ENCODE data around the gene ABCA8. TPM values are rescaled to one million over a fixed set of nuclear protein-coding genes. Genes with fewer than 3 reads are reported as not detected.

The ABCA8 gene
- total RNA-seq, 1 experiment from 2014 or later = 0.15 TPM

GRCh38 chr17:68853439-68853838 is 101.8 kb downstream of the ABCA8 start:
- TF ChIP-seq FOXP4 (CRISPR knock-in tag; IDR thresholded peaks at IDR 0.05) = no peak
- no peak for TF ChIP-seq NFATC4 (CRISPR knock-in tag; IDR thresholded peaks at IDR 0.05)
- TF ChIP-seq EMX1 (CRISPR knock-in tag; IDR thresholded peaks at IDR 0.05) = no peak
- no peak for TF ChIP-seq ETV6 (CRISPR knock-in tag; IDR thresholded peaks at IDR 0.05)
- no peak for TF ChIP-seq HMGXB4 (CRISPR knock-in tag; IDR thresholded peaks at IDR 0.05)
- no peak for TF ChIP-seq E2F1 (CRISPR knock-in tag; IDR thresholded peaks at IDR 0.05)
- TF ChIP-seq GTF2I (CRISPR knock-in tag; conservative IDR thresholded peaks at IDR 0.05) = no peak
- TF ChIP-seq NR2C2 (CRISPR knock-in tag; IDR thresholded peaks at IDR 0.05) = no peak
- TF ChIP-seq AFF4 (CRISPR knock-in tag; IDR thresholded peaks at IDR 0.05; ENCODE audit: borderline replicate concordance) = no peak
- TF ChIP-seq ZNF121 (CRISPR knock-in tag; IDR thresholded peaks at IDR 0.05) = no peak
- no peak for TF ChIP-seq OVOL2 (CRISPR knock-in tag; IDR thresholded peaks at IDR 0.05; ENCODE audit: borderline replicate concordance)
- H3K27ac Mint-ChIP-seq = no peak overlapping the region
- no peaks in the 10 kb centered on the region for H3K27me3 Mint-ChIP-seq (ENCODE audit: low read depth)
- ATAC-seq = no peak
- POLR2A ChIA-PET = interaction anchor here (0.6 kb wide), 1 partner anchor 788 kb away, joined by 3 read pairs; no protein-coding TSS in a partner anchor
- DNase-seq (ENCODE audit: low spot score) = no peak
- H3K4me1 Mint-ChIP-seq = peaks cover 6% of the 10 kb centered on the region
- no peak overlapping the region for H3K4me3 Mint-ChIP-seq
- CTCF ChIA-PET = no interaction called here
- no peaks in the 10 kb centered on the region; the same call in 1 of the 2 replicates for H3K36me3 Mint-ChIP-seq
- peaks cover 21% of the 10 kb centered on the region for H3K9me3 Mint-ChIP-seq

- no peaks in the 10 kb centered on the region for H3K27me3 Mint-ChIP-seq (ENCODE audit: low read depth)
- H3K4me1 Mint-ChIP-seq = peaks cover 6% of the 10 kb centered on the region
- ATAC-seq (no peak), DNase-seq (ENCODE audit: low spot score) (no peak)
- ChIA-PET CTCF (no interaction called here), POLR2A (no interaction called here)
- no peak overlapping the region for H3K4me3 Mint-ChIP-seq
- no peaks in the 10 kb centered on the region for H3K36me3 Mint-ChIP-seq
- H3K9me3 Mint-ChIP-seq = peaks cover 18% of the 10 kb centered on the region
- no peak overlapping the region for H3K27ac Mint-ChIP-seq
- no peak for TF ChIP-seq HMGXB4 (CRISPR knock-in tag; IDR thresholded peaks at IDR 0.05)
- TF ChIP-seq NFYB (CRISPR knock-in tag; conservative IDR thresholded peaks at IDR 0.05; ENCODE audit: low read depth) = no peak
- no peak for TF ChIP-seq ERG (CRISPR knock-in tag; IDR thresholded peaks at IDR 0.05)
- TF ChIP-seq GRHL2 (CRISPR knock-in tag; IDR thresholded peaks at IDR 0.05; ENCODE audit: insufficient replicate concordance, severe bottlenecking) = no peak
- no peak for TF ChIP-seq SMAD4 (CRISPR knock-in tag; IDR thresholded peaks at IDR 0.05)
- TF ChIP-seq SOX15 (CRISPR knock-in tag; IDR thresholded peaks at IDR 0.05) = no peak
- no peak for TF ChIP-seq SP1 (CRISPR knock-in tag; conservative IDR thresholded peaks at IDR 0.05)
- TF ChIP-seq MXD4 (CRISPR knock-in tag; IDR thresholded peaks at IDR 0.05; ENCODE audit: borderline replicate concordance) = no peak
- no peak for TF ChIP-seq FOXK1 (CRISPR knock-in tag; IDR thresholded peaks at IDR 0.05)
- TF ChIP-seq ZNF671 (CRISPR knock-in tag; IDR thresholded peaks at IDR 0.05) = no peak
- TF ChIP-seq FOXP4 (CRISPR knock-in tag; IDR thresholded peaks at IDR 0.05) = no peak
- TF ChIP-seq KAT7 (CRISPR knock-in tag; IDR thresholded peaks at IDR 0.05; ENCODE audit: borderline replicate concordance) = no peak
Observed at GRCh38 chr17:68853036-68853435, 102.2 kb downstream of the ABCA8 start.
